PFSK-1 (cell line): ENCODE results near the gene RUFY1.

ENCODE experiments used
- FOXP2 ChIP-seq: optimal IDR thresholded peaks from 2 replicates; pipeline ENCODE3; 2011; ENCODE audit warnings: borderline replicate concordance, control low read depth, inconsistent platforms; ENCODE audit not compliant: insufficient read depth; ENCODE audit errors: extremely low read length, extremely low read depth
- POLR2AphosphoS5 ChIP-seq: IDR thresholded peaks from 2 replicates; pipeline ENCODE4 v1.6.1; 2012; ENCODE audit warnings: low read depth, mild to moderate bottlenecking, control low read depth, low read length, moderate library complexity
- SIN3A ChIP-seq: IDR thresholded peaks from 2 replicates; pipeline ENCODE4 v1.6.1; 2012; ENCODE audit warnings: mild to moderate bottlenecking, low read length, moderate library complexity, borderline replicate concordance; ENCODE audit not compliant: insufficient read depth
- TAF1 ChIP-seq: IDR thresholded peaks from 2 replicates; pipeline ENCODE4 v1.6.1; 2012; ENCODE audit warnings: low read length, control low read depth, borderline replicate concordance; ENCODE audit not compliant: insufficient read depth
- TF ChIP-seq, protein P1 (sequence below), 2 experiments: IDR thresholded peaks; 2 replicates each; pipeline versions ENCODE4 v1.6.1 to v1.8.0; 2011 to 2012; ENCODE audit warnings: low read depth in 2 of 2, low read length in 2 of 2, control low read depth in 1 of 2, inconsistent platforms in 1 of 2, mild to moderate bottlenecking in 1 of 2, moderate library complexity in 1 of 2; ENCODE audit not compliant: insufficient read depth in 1 of 2

DNA sequence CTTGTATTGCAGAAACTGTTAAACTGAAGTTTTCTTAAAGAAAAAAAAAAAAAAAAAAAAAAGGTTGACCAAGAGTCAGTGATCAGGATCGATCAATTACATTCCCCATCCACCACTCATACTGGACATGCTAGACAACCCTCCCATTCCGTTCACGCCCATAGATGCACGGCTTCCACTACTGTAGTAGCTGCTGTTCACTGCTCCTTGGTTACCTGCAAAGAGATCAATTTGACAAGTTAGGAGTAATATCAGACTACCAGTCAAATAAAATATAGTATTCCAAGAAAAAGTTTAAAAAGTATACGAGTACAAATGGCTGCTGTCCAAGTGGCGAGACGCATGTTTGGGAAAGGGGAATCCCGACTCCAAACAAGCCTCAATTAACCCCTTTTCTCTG is 64.4 kb downstream of the RUFY1 start:
- TF ChIP-seq TAF1 (no peak), FOXP2 (no peak), SIN3A (no peak), POLR2AphosphoS5 (peak; percentile 24)
- TF ChIP-seq, protein P1, sequence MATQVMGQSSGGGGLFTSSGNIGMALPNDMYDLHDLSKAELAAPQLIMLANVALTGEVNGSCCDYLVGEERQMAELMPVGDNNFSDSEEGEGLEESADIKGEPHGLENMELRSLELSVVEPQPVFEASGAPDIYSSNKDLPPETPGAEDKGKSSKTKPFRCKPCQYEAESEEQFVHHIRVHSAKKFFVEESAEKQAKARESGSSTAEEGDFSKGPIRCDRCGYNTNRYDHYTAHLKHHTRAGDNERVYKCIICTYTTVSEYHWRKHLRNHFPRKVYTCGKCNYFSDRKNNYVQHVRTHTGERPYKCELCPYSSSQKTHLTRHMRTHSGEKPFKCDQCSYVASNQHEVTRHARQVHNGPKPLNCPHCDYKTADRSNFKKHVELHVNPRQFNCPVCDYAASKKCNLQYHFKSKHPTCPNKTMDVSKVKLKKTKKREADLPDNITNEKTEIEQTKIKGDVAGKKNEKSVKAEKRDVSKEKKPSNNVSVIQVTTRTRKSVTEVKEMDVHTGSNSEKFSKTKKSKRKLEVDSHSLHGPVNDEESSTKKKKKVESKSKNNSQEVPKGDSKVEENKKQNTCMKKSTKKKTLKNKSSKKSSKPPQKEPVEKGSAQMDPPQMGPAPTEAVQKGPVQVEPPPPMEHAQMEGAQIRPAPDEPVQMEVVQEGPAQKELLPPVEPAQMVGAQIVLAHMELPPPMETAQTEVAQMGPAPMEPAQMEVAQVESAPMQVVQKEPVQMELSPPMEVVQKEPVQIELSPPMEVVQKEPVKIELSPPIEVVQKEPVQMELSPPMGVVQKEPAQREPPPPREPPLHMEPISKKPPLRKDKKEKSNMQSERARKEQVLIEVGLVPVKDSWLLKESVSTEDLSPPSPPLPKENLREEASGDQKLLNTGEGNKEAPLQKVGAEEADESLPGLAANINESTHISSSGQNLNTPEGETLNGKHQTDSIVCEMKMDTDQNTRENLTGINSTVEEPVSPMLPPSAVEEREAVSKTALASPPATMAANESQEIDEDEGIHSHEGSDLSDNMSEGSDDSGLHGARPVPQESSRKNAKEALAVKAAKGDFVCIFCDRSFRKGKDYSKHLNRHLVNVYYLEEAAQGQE (IDR thresholded peaks at IDR 0.05; ENCODE audit: insufficient read depth in 1 of 2, low read depth in 2 of 2, low read length in 2 of 2), result no peak
